Esophagus muscularis mucosa (tissue), 4 donors: ENCODE measurements around the gene SPEG. TPM values are rescaled to one million over a fixed set of nuclear protein-coding genes. Genes with fewer than 3 reads are reported as not detected.

Source experiments
- DNase-seq: peaks from one replicate; pipeline ENCODE4 v3.0.0-alpha.2; 2017; ENCODE audit errors: extremely low spot score
- H3K27ac ChIP-seq, 4 donors: fragments of 200-600 bp; sonication (generic); replicated peaks in 1 of 4; 1 replicate in 3 of 4; 2 replicates in 1 of 4; pipeline ENCODE4 v1.5.1; 2016 to 2019; ENCODE audit warnings: mild to moderate bottlenecking in 1 of 4
- H3K27me3 ChIP-seq, 4 donors: fragments of 200-600 bp; sonication (generic); one replicate each; pipeline versions ENCODE4 v1.5.1 to v1.6.0; 2016 to 2019
- H3K36me3 ChIP-seq, 4 donors: fragments of 200-600 bp; sonication (generic); one replicate each; pipeline ENCODE4 v1.5.1; 2016 to 2019
- H3K4me1 ChIP-seq, 4 donors: fragments of 200-600 bp; sonication (generic); one replicate each; pipeline ENCODE4 v1.5.1; 2016 to 2019
- H3K4me3 ChIP-seq, 4 donors: fragments of 200-600 bp; sonication (generic); 1 replicate in 2 of 4; 2 replicates in 2 of 4; pipeline ENCODE4 v1.5.1; 2016 to 2019; ENCODE audit warnings: mild to moderate bottlenecking in 4 of 4, moderate library complexity in 1 of 4
- H3K9me3 ChIP-seq, 4 donors: fragments of 200-600 bp; sonication (generic); 1 replicate in 3 of 4; 2 replicates in 1 of 4; pipeline ENCODE4 v1.5.1; 2016 to 2019
- EP300 ChIP-seq: sonication (generic); formaldehyde crosslinking; IDR thresholded peaks from one replicate; pipeline ENCODE4 v1.6.1; 2017; ENCODE audit warnings: antibody characterized with exemption
- POLR2A ChIP-seq: fragments of 450-650 bp; IDR thresholded peaks from one replicate; pipeline ENCODE4 v1.6.1; 2017; ENCODE audit warnings: antibody characterized with exemption, moderate library complexity, mild to moderate bottlenecking, low read depth
- POLR2AphosphoS5 ChIP-seq, 2 donors: sonication (generic); formaldehyde crosslinking; IDR thresholded peaks; one replicate each; pipeline ENCODE4 v1.6.1; 2017; ENCODE audit warnings: antibody characterized with exemption in 2 of 2
- WGBS: methylation state at CpG from one replicate; pipeline ENCODE4 v1.1.5; 2018; 5-methylcytosine and 5-hydroxymethylcytosine counted together
- intact Hi-C: fragments of 100-400 bp; cut with DNase I; formaldehyde crosslinking; loops from one replicate; pipeline ENCODE4 v1.15.1; 2023
- total RNA-seq, 4 donors: library from RNA; depleted of rRNA; stranded (reverse); fragments of >200 nt; gene quantifications; one replicate each; pipeline versions ENCODE4 v1.1.0 to v1.2.1, GENCODE V29; 2016
- TF ChIP-seq, protein P1 (sequence below), 3 experiments: fragments of 200-600 bp in 2 of 3; fragments of 450-650 bp in 1 of 3; sonication (generic) in 2 of 3; IDR thresholded peaks; one replicate each; pipeline ENCODE4 v1.5.1; 2017 to 2019; ENCODE audit warnings: antibody characterized with exemption in 3 of 3, mild to moderate bottlenecking in 2 of 3, moderate library complexity in 1 of 3

The SPEG gene
- total RNA-seq, 4 donors from 2014 or later: 115 to 251 (median 180) TPM

DNA sequence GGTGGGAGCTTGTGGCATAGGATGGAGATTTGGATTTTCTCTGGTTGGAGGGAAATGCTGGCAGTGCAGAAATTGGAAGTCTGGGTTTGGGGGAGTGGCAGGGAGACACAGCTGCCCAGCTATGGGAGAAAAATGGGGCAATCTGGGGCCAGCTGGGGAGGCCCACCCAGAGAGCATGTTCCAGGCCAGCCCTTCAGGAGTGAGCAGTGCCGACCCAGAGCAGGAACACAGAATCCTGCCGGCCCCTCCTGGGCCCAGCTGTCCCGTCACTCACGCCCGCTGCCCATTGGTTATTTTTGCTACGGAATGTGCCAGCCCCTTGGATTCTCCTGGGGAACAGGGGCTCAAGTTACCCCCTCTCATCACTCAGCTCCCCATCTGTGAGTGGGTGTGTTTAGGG, 4.9 kb downstream of the SPEG start:
- no peak overlapping the region for H3K4me3 ChIP-seq

DNA sequence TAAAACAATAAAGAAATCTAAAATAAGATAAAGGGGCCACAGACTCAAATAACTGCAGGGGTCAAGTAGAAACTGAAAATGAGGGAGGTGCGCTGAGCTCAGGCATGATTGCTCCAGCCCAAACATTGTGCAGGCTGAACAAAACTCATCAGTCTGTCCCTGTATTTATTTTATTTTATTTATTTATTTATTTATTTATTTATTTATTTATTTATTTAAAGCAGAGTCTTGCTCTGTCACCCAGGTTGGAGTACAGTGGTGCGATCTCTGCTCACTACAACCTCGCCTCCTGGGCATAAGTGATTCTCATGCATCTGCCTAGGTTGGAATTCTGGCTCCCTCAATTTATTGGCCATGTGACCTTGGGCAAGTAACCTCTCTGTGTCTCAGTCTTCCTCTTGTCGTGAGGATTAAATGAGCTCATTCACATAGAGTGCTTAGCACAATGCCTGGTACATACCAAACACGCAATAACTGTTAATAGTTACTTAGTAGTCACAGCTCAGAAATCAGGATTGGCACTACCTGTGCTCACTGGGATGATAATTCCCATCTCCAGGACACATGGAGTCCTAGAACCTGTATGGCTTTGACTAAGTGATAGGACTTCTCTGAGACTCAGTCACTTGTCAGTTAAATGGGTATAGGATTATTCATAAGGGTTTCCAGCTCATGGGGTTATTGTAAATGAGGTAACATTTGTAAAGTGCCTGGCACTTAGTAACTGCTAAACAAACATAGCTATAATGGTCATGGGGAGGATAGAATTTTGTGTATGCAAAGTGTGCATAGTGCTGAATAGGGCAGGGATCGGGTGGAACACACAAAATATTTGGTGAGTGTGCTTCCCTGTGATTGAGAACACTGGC, 6.0 kb downstream of the SPEG start:
- WGBS: 74% methylated on average over 6 of the region's 6 CpGs
- Histone ChIP-seq H3K4me3 (peak overlapping the region; percentile 66 to 85 (median 76)), H3K27me3 (peaks cover 0 to 49% (median 0%) of the 10 kb centered on the region in 4 donors), H3K36me3 (no peaks in the 10 kb centered on the region), H3K27ac (peak overlapping the region; percentile 94 to 99 (median 96)), H3K4me1 (peaks cover 36 to 100% (median 96%) of the 10 kb centered on the region in 4 donors), H3K9me3 (no peaks in the 10 kb centered on the region)
- TF ChIP-seq, protein P1, sequence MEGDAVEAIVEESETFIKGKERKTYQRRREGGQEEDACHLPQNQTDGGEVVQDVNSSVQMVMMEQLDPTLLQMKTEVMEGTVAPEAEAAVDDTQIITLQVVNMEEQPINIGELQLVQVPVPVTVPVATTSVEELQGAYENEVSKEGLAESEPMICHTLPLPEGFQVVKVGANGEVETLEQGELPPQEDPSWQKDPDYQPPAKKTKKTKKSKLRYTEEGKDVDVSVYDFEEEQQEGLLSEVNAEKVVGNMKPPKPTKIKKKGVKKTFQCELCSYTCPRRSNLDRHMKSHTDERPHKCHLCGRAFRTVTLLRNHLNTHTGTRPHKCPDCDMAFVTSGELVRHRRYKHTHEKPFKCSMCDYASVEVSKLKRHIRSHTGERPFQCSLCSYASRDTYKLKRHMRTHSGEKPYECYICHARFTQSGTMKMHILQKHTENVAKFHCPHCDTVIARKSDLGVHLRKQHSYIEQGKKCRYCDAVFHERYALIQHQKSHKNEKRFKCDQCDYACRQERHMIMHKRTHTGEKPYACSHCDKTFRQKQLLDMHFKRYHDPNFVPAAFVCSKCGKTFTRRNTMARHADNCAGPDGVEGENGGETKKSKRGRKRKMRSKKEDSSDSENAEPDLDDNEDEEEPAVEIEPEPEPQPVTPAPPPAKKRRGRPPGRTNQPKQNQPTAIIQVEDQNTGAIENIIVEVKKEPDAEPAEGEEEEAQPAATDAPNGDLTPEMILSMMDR (IDR thresholded peaks at IDR 0.05): no peak
- TF ChIP-seq POLR2AphosphoS5 (IDR thresholded peaks at IDR 0.05): peak in 1 of 2 donors; percentile 40
- intact Hi-C loops: no loop called here
- no peak for DNase-seq

More for the DNA sequence above, 4.9 kb downstream of the SPEG start:
- TF ChIP-seq POLR2A (no peak), POLR2AphosphoS5 (IDR thresholded peaks at IDR 0.05) (no peak)
- H3K4me1 ChIP-seq: peaks cover 43 to 100% (median 96%) of the 10 kb centered on the region in 4 donors
- no peaks in the 10 kb centered on the region for H3K9me3 ChIP-seq
- no peaks in the 10 kb centered on the region for H3K36me3 ChIP-seq
- peaks cover 0 to 53% (median 0%) of the 10 kb centered on the region in 4 donors for H3K27me3 ChIP-seq
- no peak for DNase-seq
- intact Hi-C loops: no loop called here
- H3K27ac ChIP-seq: peak overlapping the region; percentile 94 to 99 (median 96)
- 67% methylated on average over 6 of the region's 6 CpGs for WGBS

DNA sequence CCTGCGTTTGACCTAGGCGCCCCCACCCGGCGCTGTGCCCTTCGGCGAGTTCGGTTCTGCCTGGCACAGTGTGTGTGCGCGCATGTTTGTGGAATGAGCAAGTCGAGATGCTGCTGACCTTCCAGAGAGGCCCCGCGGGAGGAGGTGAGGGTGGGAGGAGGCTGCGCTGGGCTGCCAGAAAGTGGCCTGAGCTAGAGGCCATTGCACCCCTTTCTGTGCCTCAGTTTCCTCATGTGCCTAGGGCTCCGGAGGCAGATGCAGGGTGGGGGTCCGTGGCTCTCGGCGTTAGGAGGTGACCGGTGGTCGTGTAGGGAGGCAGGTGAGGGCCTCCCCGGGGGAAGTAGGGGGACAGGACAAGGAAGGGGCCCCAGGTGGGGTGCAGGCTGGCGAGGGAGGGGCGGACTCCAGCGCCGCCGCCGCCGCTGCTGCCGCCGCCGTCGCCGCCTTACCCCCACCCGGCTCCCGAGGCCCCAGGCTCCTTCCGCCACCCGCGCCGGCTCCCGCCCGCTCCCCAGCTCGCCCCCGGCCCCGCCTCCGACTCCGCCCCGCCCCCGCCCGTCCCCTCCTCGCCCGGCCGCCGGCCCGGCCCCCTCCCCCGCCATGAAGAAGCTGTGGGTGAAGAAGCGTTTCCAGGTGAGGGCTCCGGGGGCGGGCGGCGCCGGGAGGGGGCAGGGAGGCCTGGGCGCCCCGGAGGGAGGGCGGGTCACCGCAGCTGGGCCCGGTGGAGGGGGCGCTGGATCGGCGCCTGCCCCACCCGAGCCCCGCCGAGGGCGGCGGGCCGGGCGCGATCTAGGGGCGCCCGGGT, 7.0 kb downstream of the SPEG start:
- TF ChIP-seq POLR2A (no peak), POLR2AphosphoS5 (IDR thresholded peaks at IDR 0.05) (peak; percentile 32 to 77), EP300 (no peak)
- TF ChIP-seq, protein P1 (IDR thresholded peaks at IDR 0.05): no peak
- Histone ChIP-seq H3K36me3 (no peaks in the 10 kb centered on the region), H3K27ac (peak overlapping the region; percentile 94 to 99 (median 96)), H3K27me3 (peaks cover 0 to 42% (median 0%) of the 10 kb centered on the region in 4 donors), H3K4me3 (peak overlapping the region; percentile 66 to 85 (median 76)), H3K4me1 (peaks cover 34 to 100% (median 96%) of the 10 kb centered on the region in 4 donors), H3K9me3 (no peaks in the 10 kb centered on the region)
- 0% methylated on average over 8 of the region's 78 CpGs for WGBS
- DNase-seq: no peak
- intact Hi-C loops: no loop called here

DNA sequence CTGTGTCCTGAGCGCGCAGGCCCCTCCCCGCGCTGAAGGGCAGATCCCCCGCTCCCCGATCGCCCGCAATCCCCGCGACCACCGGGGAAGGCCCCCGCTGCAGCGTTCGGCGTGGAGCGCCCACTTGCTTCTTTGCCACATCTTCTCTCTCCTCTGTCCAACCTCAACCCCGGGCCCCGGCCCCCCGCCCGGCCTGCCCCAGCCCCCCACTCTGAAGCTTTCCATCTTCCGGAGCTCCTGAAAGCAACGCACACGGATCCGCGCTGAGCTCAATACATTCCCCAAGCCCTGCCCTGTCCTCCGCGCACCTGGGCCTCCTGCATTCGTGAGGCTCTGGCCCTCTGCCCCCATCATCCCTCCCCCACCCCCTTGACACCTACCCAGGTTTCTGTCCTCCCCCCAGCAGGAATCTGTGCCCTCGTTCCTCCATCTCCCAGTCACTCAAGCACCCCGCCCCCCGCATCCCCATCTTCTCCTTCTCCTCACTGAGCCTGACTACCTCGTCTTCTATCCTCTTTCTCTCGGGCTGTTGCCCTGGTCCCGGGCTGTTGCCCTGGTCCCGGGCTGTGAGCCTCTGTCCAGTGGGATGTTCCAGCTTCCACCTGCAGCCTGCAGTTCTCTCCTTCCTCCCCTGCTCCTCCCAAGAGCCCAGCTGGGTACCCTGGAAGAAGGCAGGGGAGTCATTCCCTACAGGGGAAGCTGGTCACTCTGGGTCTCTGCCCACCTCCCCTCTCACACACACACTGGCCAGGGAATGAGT, 7.8 kb downstream of the SPEG start:
- peaks cover 35 to 100% (median 96%) of the 10 kb centered on the region in 4 donors for H3K4me1 ChIP-seq
- H3K36me3 ChIP-seq: no peaks in the 10 kb centered on the region
- intact Hi-C loops: no loop called here
- H3K4me3 ChIP-seq: peak overlapping the region; percentile 66 to 85 (median 76)
- H3K9me3 ChIP-seq: no peaks in the 10 kb centered on the region
- no peak for TF ChIP-seq POLR2A
- TF ChIP-seq POLR2AphosphoS5 (IDR thresholded peaks at IDR 0.05): peak in 1 of 2 donors; percentile 22
- 8% methylated on average over 23 of the region's 35 CpGs for WGBS
- peaks cover 0 to 44% (median 0%) of the 10 kb centered on the region in 4 donors for H3K27me3 ChIP-seq
- H3K27ac ChIP-seq: peak overlapping the region; percentile 94 to 99 (median 96)
- DNase-seq: no peak

DNA sequence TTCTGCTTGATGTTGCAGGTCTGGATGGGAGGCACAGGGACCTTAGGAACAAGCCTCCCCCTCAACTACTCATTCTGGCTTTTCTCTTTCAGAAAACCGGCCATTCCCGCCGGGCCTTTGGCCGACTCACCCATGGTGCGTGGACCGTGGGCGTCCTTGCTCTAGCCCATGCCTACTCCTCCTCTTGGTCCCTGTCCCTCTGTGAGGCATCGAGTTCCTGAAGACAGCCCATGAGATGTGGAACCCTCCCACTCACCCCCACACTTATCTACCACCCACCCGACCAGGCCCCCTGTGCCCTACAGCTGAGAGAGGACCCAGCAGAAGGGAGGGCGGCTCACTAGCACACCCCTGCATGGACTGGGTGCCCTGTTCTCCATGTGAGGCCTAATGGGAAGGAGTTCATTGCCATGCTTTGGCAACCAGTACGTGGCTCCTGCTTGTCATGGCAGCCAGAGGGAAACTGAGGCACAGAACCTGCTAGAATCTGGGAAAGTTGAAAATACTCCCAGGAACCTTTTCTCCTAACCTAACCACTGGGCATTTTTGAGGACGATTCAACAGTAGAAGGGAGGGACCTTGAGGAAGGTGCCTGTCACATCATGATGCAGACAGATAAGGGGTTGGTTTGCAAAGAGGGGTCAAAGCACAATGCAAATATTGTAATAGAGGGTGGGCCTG, 8.5 kb downstream of the SPEG start:
- WGBS: 71% methylated on average over 3 of the region's 12 CpGs
- Histone ChIP-seq H3K4me1 (peaks cover 38 to 100% (median 98%) of the 10 kb centered on the region in 4 donors), H3K4me3 (peak overlapping the region; percentile 66 to 85 (median 76)), H3K27ac (peak overlapping the region; percentile 94 to 99 (median 96)), H3K27me3 (peaks cover 0 to 50% (median 0%) of the 10 kb centered on the region in 4 donors), H3K9me3 (no peaks in the 10 kb centered on the region), H3K36me3 (peaks cover 0 to under 1% (median 0%) of the 10 kb centered on the region in 4 donors)
- TF ChIP-seq POLR2AphosphoS5 (IDR thresholded peaks at IDR 0.05) (peak in 1 of 2 donors; percentile 4), POLR2A (no peak), EP300 (no peak)
- TF ChIP-seq, protein P1 (IDR thresholded peaks at IDR 0.05): no peak
- no peak for DNase-seq
- intact Hi-C loops: no loop called here
